H1 (cell line): ENCODE data around the gene HIC1.

Experiments
- ASH2L ChIP-seq: fragments of 200-600, 300-600 bp; sonication (generic); IDR thresholded peaks from one replicate; pipeline ENCODE4 v1.7.1; 2017; ENCODE audit warnings: low read length
- BACH1 ChIP-seq: IDR thresholded peaks from 2 replicates; pipeline ENCODE4 v1.6.1; 2012; ENCODE audit warnings: low read length, improper control_type of control experiment
- TF ChIP-seq, protein P1 (sequence below), 3 experiments: IDR thresholded peaks; 1 replicate in 2 of 3; 2 replicates in 1 of 3; pipeline versions ENCODE4 v1.5.1 to v1.6.1; 2011; ENCODE audit warnings: low read length in 3 of 3, mild to moderate bottlenecking in 3 of 3, inconsistent platforms in 2 of 3, low read depth in 1 of 3, moderate library complexity in 1 of 3; ENCODE audit not compliant: insufficient read depth in 1 of 3; ENCODE audit errors: control extremely low read depth in 1 of 3

DNA sequence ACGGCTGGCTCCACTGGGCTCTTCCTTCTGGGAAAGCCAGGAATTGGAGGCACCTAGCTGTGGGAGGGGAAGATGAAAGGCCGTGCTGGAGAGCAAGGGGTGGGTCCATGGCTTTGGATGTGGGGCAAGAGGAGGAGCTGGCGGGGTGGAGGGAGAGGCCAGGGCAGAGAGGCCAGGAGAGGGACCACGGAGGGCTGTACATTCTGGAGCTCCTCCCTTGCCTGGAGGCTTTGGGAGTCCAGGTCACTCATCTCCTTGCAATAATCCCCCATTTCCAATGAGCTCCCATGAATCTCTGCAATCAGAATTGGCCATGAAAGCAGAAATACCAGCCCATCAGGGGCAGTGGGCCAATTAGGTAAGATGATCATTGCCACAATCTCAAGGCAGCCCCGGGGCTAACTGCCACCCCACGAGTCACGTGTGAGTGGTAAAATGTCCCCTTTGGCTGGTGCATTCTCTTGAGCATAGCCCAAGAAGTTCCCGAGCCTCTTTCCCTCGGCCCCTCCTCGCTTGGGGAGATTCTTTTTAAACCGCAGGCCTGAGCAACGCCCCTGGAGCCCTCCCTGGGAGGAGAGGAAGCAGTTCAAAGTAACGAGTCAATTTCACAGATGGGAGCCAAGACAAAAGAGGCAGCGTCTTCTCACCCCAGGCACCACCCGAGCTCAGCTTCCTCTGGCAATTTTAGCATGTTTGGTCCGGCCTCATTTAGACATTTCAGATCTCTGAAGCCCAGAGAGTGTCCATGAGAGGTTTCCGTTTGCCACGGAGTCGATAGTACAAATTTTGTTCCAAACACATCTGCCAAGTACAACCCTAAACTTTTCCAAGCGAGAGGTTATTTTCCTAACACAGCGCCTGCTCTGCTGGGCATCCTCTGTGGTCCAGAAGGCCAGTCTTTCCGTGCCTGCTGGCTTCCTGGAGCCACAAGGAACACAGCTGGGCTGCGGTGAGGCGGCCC is 43.2 kb upstream of the HIC1 start:
- TF ChIP-seq ASH2L (no peak), BACH1 (no peak)
- TF ChIP-seq, protein P1, sequence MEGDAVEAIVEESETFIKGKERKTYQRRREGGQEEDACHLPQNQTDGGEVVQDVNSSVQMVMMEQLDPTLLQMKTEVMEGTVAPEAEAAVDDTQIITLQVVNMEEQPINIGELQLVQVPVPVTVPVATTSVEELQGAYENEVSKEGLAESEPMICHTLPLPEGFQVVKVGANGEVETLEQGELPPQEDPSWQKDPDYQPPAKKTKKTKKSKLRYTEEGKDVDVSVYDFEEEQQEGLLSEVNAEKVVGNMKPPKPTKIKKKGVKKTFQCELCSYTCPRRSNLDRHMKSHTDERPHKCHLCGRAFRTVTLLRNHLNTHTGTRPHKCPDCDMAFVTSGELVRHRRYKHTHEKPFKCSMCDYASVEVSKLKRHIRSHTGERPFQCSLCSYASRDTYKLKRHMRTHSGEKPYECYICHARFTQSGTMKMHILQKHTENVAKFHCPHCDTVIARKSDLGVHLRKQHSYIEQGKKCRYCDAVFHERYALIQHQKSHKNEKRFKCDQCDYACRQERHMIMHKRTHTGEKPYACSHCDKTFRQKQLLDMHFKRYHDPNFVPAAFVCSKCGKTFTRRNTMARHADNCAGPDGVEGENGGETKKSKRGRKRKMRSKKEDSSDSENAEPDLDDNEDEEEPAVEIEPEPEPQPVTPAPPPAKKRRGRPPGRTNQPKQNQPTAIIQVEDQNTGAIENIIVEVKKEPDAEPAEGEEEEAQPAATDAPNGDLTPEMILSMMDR (IDR thresholded peaks at IDR 0.05; ENCODE audit: control extremely low read depth in 1 of 3, insufficient read depth in 1 of 3, low read depth in 1 of 3, low read length in 3 of 3): no peak
